HCT116 (cell line): ENCODE results near the gene FUCA2. TPM values are rescaled to one million over a fixed set of nuclear protein-coding genes. Genes with fewer than 3 reads are reported as not detected.

ENCODE experiments used
- ATAC-seq: fragments of 200-7000 bp; cut with Tn5 transposase; 2 replicates; pipeline ENCODE4 v1.9.1; 2020; ENCODE audit warnings: mild to moderate bottlenecking, moderate library complexity
- BruUV-seq: library from RNA; stranded (reverse); fragments of 400-500 nt; replicated peaks from 2 replicates; lab custom pipeline; 2021; lab: Mats Ljungman, UMichigan
- CTCF ChIA-PET: fragments of 300-600 bp; sonication (Branson Sonifier 250); formaldehyde crosslinking; loops from one replicate; lab custom pipeline; 2021; ENCODE audit warnings: antibody characterized with exemption; lab: Charles Lee
- POLR2A ChIA-PET: fragments of 300-600, 350-600 bp; sonication (Branson Sonifier 250); formaldehyde crosslinking; loops from one replicate; lab custom pipeline; 2021; ENCODE audit warnings: antibody characterized with exemption; lab: Charles Lee
- RAD21 ChIA-PET, 2 experiments: fragments of 300-600 bp; sonication (Branson Sonifier 250); formaldehyde crosslinking; loops; one replicate each; lab custom pipeline; 2023; ENCODE audit warnings: low total read pairs in 2 of 2; ENCODE audit not compliant: uncharacterized antibody in 2 of 2, unreplicated experiment in 2 of 2, low non-redundant PET in 1 of 2; lab: Charles Lee
- DNase-seq: peaks from one replicate; pipeline ENCODE4 v3.0.0-alpha.2; 2010; ENCODE audit warnings: low read depth, low spot score
- H2AFZ ChIP-seq: fragments of 200-600 bp; shearing (Covaris generic), sonication (generic); 2 replicates; pipeline ENCODE4 v1.6.1; 2017; ENCODE audit warnings: low read depth, mixed run types, mixed read lengths, antibody characterized with exemption, low read length; ENCODE audit not compliant: poor library complexity, severe bottlenecking
- H3K27ac ChIP-seq: 2 replicates; pipeline ENCODE4 v1.5.1; 2012; ENCODE audit warnings: low read depth, low read length
- H3K27me3 ChIP-seq: fragments of 200-600 bp; sonication (generic); 2 replicates; pipeline ENCODE4 v1.6.1; 2016; ENCODE audit warnings: mixed run types, low read length, mixed read lengths; ENCODE audit not compliant: insufficient read depth
- H3K36me3 ChIP-seq, 2 experiments: fragments of 200-500 bp in 1 of 2; fragments of 200-600 bp in 1 of 2; sonication (Bioruptor generic) in 1 of 2; sonication (generic) in 1 of 2; 2 replicates each; pipeline versions ENCODE4 v1.5.1 to v1.6.1; 2014 to 2016; ENCODE audit warnings: low read length in 2 of 2, inconsistent platforms in 1 of 2, mixed read lengths in 1 of 2, mixed run types in 1 of 2; ENCODE audit not compliant: insufficient read depth in 2 of 2, control insufficient read depth in 1 of 2
- H3K4me1 ChIP-seq, 2 experiments: fragments of 200-600 bp in 1 of 2; sonication (generic) in 1 of 2; 2 replicates each; pipeline versions ENCODE4 v1.5.1 to v1.6.1; 2012 to 2017; ENCODE audit warnings: low read length in 2 of 2, inconsistent platforms in 1 of 2, mild to moderate bottlenecking in 1 of 2, mixed read lengths in 1 of 2, mixed run types in 1 of 2, moderate library complexity in 1 of 2; ENCODE audit not compliant: insufficient read depth in 2 of 2, control insufficient read depth in 1 of 2
- H3K4me2 ChIP-seq: fragments of 200-600 bp; sonication (generic); 2 replicates; pipeline ENCODE4 v1.6.1; 2017; ENCODE audit warnings: mixed run types, low read length, mixed read lengths
- H3K4me3 ChIP-seq, 2 experiments: fragments of 200-600 bp in 1 of 2; sonication (generic) in 1 of 2; replicated peaks in 1 of 2; 2 replicates each; pipeline ENCODE4 v1.5.1; 2011 to 2016; ENCODE audit warnings: low read length in 2 of 2, control low read depth in 1 of 2, low read depth in 1 of 2, mild to moderate bottlenecking in 1 of 2, mixed read lengths in 1 of 2, mixed run types in 1 of 2
- H3K79me2 ChIP-seq: fragments of 200-600 bp; sonication (generic); 2 replicates; pipeline ENCODE4 v1.6.1; 2017; ENCODE audit warnings: mild to moderate bottlenecking, mixed run types, low read length, moderate library complexity, mixed read lengths; ENCODE audit not compliant: insufficient read depth
- H3K9ac ChIP-seq: fragments of 200-600 bp; sonication (generic); 2 replicates; pipeline ENCODE4 v1.6.1; 2016; ENCODE audit warnings: low read length, mixed read lengths
- H3K9me2 ChIP-seq: fragments of 200-600 bp; sonication (generic), shearing (Covaris generic); 2 replicates; pipeline ENCODE4 v1.6.1; 2017; ENCODE audit warnings: mixed run types, mild to moderate bottlenecking, moderate library complexity; ENCODE audit not compliant: insufficient read depth
- H3K9me3 ChIP-seq, 2 experiments: fragments of 200-500 bp in 1 of 2; fragments of 200-600 bp in 1 of 2; sonication (Bioruptor generic) in 1 of 2; sonication (generic) in 1 of 2; 2 replicates each; pipeline ENCODE4 v1.6.1; 2014 to 2017; ENCODE audit warnings: low read length in 2 of 2, mixed read lengths in 2 of 2, inconsistent platforms in 1 of 2, low read depth in 1 of 2, mild to moderate bottlenecking in 1 of 2, mixed run types in 1 of 2, moderate library complexity in 1 of 2; ENCODE audit not compliant: control insufficient read depth in 1 of 2, insufficient read depth in 1 of 2
- H4K20me1 ChIP-seq: fragments of 200-600 bp; sonication (generic), shearing (Covaris generic); 2 replicates; pipeline ENCODE4 v1.6.1; 2017; ENCODE audit warnings: mixed run types, mild to moderate bottlenecking, moderate library complexity; ENCODE audit not compliant: insufficient read depth
- CBX3 ChIP-seq: IDR thresholded peaks from 2 replicates; pipeline ENCODE4 v1.6.1; 2012; ENCODE audit warnings: low read depth
- CEBPB ChIP-seq: IDR thresholded peaks from 2 replicates; pipeline ENCODE4 v1.6.1; 2012; ENCODE audit warnings: low read depth
- ELF1 ChIP-seq: IDR thresholded peaks from 2 replicates; pipeline ENCODE4 v1.6.1; 2012; ENCODE audit warnings: low read depth, borderline replicate concordance
- EZH2 ChIP-seq: fragments of 200-600 bp; sonication (generic); IDR thresholded peaks from 2 replicates; pipeline ENCODE4 v1.6.1; 2017; ENCODE audit warnings: antibody characterized with exemption, mixed run types
- FOSL1 ChIP-seq: IDR thresholded peaks from 2 replicates; pipeline ENCODE4 v1.6.1; 2012; ENCODE audit warnings: low read depth
- JUND ChIP-seq: IDR thresholded peaks from 2 replicates; pipeline ENCODE4 v1.6.1; 2012
- POLR2A ChIP-seq: IDR thresholded peaks from 2 replicates; pipeline ENCODE4 v1.7.0; 2011; ENCODE audit warnings: borderline replicate concordance; ENCODE audit not compliant: insufficient read depth, insufficient read length; ENCODE audit errors: extremely low read depth
- POLR2AphosphoS5 ChIP-seq: IDR thresholded peaks from 2 replicates; pipeline ENCODE4 v1.6.1; 2011; ENCODE audit warnings: mild to moderate bottlenecking, low read depth, low read length, moderate library complexity
- RAD21 ChIP-seq: IDR thresholded peaks from 2 replicates; pipeline ENCODE4 v1.6.1; 2012; ENCODE audit warnings: low read depth, mild to moderate bottlenecking
- SIN3A ChIP-seq: IDR thresholded peaks from 2 replicates; pipeline ENCODE4 v1.6.1; 2012; ENCODE audit warnings: low read depth
- SP1 ChIP-seq: IDR thresholded peaks from 2 replicates; pipeline ENCODE4 v1.6.1; 2012; ENCODE audit warnings: low read depth
- SRF ChIP-seq: IDR thresholded peaks from 2 replicates; pipeline ENCODE4 v1.6.1; 2012; ENCODE audit warnings: low read depth
- YY1 ChIP-seq: IDR thresholded peaks from 2 replicates; pipeline ENCODE4 v1.6.1; 2011; ENCODE audit warnings: low read length, low read depth, moderate library complexity, mild to moderate bottlenecking; ENCODE audit not compliant: insufficient replicate concordance; ENCODE audit errors: extremely low read depth
- ZFX ChIP-seq: fragments of 450-650 bp; IDR thresholded peaks from 2 replicates; pipeline ENCODE4 v1.6.1; 2017
- ZNF274 ChIP-seq: fragments of 200-500 bp; sonication (Bioruptor generic); IDR thresholded peaks from 2 replicates; pipeline ENCODE4 v1.6.1; 2014; ENCODE audit warnings: mild to moderate bottlenecking, low read depth, low read length, inconsistent platforms
- intact Hi-C: fragments of 100-400 bp; cut with micrococcal nuclease; formaldehyde crosslinking; loops from 2 replicates; pipeline ENCODE4 v1.10.0; 2022
- total RNA-seq: library from RNA; stranded (reverse); gene quantifications from one replicate; pipeline ENCODE4 v1.2.1, GENCODE V29; 2021; ENCODE audit not compliant: unreplicated experiment
- TF ChIP-seq, protein P1 (sequence below): IDR thresholded peaks from 2 replicates; pipeline ENCODE4 v1.6.1; 2012
- TF ChIP-seq, protein P2 (sequence below), 3 experiments: fragments of 200-600 bp in 1 of 3; sonication (generic) in 1 of 3; IDR thresholded peaks in 2 of 3; conservative IDR thresholded peaks in 1 of 3; 2 replicates each; pipeline ENCODE4 v1.5.1; 2012 to 2017; ENCODE audit warnings: low read depth in 2 of 3, low read length in 2 of 3, antibody characterized with exemption in 1 of 3, borderline replicate concordance in 1 of 3, control low read depth in 1 of 3, mild to moderate bottlenecking in 1 of 3, mixed read lengths in 1 of 3, mixed run types in 1 of 3, moderate library complexity in 1 of 3; ENCODE audit not compliant: insufficient read depth in 1 of 3

The FUCA2 gene
- total RNA-seq, 1 experiment from 2014 or later: 75.4 TPM

DNA sequence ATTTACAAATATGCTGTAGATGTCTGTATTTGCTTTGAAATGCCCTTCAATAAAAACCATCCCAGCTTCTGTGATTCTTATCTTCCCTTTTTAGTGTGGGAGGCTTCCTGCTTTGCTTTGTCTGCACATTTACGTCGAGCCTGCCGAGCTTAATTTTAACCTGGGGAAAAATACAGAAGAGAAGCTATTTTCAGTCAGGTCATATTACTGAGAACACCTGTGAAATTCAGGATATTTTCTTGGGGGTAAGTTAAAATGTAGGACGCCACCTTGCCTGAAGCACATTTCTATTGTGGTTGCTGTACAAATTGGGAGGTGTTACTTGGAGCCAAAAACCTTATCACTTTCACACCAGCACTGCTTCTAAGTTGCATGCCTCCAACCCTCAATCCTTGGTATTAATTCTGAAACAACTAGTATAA, 43.6 kb upstream of the FUCA2 start:
- ATAC-seq (no peak), DNase-seq (no peak)
- Histone ChIP-seq H3K4me3 (no peak overlapping the region), H3K9ac (no peak overlapping the region), H3K27me3 (no peaks in the 10 kb centered on the region), H3K9me3 (no peaks in the 10 kb centered on the region), H3K9me2 (no peaks in the 10 kb centered on the region), H2AFZ (no peak overlapping the region), H3K4me1 (peaks cover 0 to 7% of the 10 kb centered on the region in 2 experiments; a peak in 1 of 4 replicates), H3K36me3 (no peaks in the 10 kb centered on the region), H3K27ac (no peak overlapping the region), H3K4me2 (no peak overlapping the region), H4K20me1 (no peaks in the 10 kb centered on the region), H3K79me2 (no peaks in the 10 kb centered on the region)
- ChIA-PET POLR2A (no interaction called here), RAD21 (no interaction called here), CTCF (interaction anchor here (1.2 kb wide), 1 partner anchor 20 kb away, joined by 3 read pairs; no protein-coding TSS in a partner anchor)
- no TSS peak for BruUV-seq
- intact Hi-C loops: no loop called here
- TF ChIP-seq SIN3A: no peak
- no peak for TF ChIP-seq SP1
- TF ChIP-seq, protein P1, sequence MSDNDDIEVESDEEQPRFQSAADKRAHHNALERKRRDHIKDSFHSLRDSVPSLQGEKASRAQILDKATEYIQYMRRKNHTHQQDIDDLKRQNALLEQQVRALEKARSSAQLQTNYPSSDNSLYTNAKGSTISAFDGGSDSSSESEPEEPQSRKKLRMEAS: no peak
- no peak for TF ChIP-seq ELF1
- TF ChIP-seq CBX3: no peak
- no peak for TF ChIP-seq EZH2
- no peak for TF ChIP-seq FOSL1
- no peak for TF ChIP-seq POLR2A
- TF ChIP-seq POLR2AphosphoS5: no peak
- no peak for TF ChIP-seq CEBPB
- TF ChIP-seq, protein P2, sequence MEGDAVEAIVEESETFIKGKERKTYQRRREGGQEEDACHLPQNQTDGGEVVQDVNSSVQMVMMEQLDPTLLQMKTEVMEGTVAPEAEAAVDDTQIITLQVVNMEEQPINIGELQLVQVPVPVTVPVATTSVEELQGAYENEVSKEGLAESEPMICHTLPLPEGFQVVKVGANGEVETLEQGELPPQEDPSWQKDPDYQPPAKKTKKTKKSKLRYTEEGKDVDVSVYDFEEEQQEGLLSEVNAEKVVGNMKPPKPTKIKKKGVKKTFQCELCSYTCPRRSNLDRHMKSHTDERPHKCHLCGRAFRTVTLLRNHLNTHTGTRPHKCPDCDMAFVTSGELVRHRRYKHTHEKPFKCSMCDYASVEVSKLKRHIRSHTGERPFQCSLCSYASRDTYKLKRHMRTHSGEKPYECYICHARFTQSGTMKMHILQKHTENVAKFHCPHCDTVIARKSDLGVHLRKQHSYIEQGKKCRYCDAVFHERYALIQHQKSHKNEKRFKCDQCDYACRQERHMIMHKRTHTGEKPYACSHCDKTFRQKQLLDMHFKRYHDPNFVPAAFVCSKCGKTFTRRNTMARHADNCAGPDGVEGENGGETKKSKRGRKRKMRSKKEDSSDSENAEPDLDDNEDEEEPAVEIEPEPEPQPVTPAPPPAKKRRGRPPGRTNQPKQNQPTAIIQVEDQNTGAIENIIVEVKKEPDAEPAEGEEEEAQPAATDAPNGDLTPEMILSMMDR (IDR thresholded peaks at IDR 0.05 in 2 of 3, conservative IDR thresholded peaks at IDR 0.05 in 1 of 3; ENCODE audit: borderline replicate concordance in 1 of 3, insufficient read depth in 1 of 3, low read depth in 2 of 3, low read length in 2 of 3): no peak
- no peak for TF ChIP-seq YY1
- no peak for TF ChIP-seq ZFX
- no peak for TF ChIP-seq RAD21
- TF ChIP-seq ZNF274: no peak
- TF ChIP-seq SRF: no peak
- no peak for TF ChIP-seq JUND
